PFSK-1 (cell line): ENCODE measurements around the gene ABCC9.

ENCODE experiments used
- POLR2AphosphoS5 ChIP-seq: IDR thresholded peaks from 2 replicates; pipeline ENCODE4 v1.6.1; 2012; ENCODE audit warnings: low read depth, mild to moderate bottlenecking, control low read depth, low read length, moderate library complexity
- TAF1 ChIP-seq: IDR thresholded peaks from 2 replicates; pipeline ENCODE4 v1.6.1; 2012; ENCODE audit warnings: low read length, control low read depth, borderline replicate concordance; ENCODE audit not compliant: insufficient read depth
- TF ChIP-seq, protein P1 (sequence below), 2 experiments: IDR thresholded peaks; 2 replicates each; pipeline versions ENCODE4 v1.6.1 to v1.8.0; 2011 to 2012; ENCODE audit warnings: low read depth in 2 of 2, low read length in 2 of 2, control low read depth in 1 of 2, inconsistent platforms in 1 of 2, mild to moderate bottlenecking in 1 of 2, moderate library complexity in 1 of 2; ENCODE audit not compliant: insufficient read depth in 1 of 2

DNA sequence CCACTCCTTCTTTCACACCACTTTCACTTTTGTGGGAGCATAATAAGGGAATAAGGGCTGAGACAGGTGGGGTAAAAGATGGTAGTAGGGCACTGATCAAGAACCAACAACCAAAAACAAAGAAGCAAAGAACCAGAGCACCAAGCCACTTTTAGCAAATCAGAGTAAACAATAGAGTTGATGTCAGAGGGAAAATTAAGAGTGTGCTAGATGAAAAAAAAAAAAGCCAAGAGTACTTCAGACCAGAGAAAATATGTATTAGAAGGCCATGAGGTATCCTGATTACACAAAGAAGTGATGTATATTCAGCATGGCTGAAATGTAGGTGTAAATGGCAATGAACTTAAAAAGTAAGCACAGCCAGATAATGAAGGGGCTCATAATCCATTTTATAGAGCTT lies 75.4 kb downstream of the ABCC9 start:
- TF ChIP-seq, protein P1, sequence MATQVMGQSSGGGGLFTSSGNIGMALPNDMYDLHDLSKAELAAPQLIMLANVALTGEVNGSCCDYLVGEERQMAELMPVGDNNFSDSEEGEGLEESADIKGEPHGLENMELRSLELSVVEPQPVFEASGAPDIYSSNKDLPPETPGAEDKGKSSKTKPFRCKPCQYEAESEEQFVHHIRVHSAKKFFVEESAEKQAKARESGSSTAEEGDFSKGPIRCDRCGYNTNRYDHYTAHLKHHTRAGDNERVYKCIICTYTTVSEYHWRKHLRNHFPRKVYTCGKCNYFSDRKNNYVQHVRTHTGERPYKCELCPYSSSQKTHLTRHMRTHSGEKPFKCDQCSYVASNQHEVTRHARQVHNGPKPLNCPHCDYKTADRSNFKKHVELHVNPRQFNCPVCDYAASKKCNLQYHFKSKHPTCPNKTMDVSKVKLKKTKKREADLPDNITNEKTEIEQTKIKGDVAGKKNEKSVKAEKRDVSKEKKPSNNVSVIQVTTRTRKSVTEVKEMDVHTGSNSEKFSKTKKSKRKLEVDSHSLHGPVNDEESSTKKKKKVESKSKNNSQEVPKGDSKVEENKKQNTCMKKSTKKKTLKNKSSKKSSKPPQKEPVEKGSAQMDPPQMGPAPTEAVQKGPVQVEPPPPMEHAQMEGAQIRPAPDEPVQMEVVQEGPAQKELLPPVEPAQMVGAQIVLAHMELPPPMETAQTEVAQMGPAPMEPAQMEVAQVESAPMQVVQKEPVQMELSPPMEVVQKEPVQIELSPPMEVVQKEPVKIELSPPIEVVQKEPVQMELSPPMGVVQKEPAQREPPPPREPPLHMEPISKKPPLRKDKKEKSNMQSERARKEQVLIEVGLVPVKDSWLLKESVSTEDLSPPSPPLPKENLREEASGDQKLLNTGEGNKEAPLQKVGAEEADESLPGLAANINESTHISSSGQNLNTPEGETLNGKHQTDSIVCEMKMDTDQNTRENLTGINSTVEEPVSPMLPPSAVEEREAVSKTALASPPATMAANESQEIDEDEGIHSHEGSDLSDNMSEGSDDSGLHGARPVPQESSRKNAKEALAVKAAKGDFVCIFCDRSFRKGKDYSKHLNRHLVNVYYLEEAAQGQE (IDR thresholded peaks at IDR 0.05; ENCODE audit: insufficient read depth in 1 of 2, low read depth in 2 of 2, low read length in 2 of 2), result no peak
- no peak for TF ChIP-seq TAF1
- TF ChIP-seq POLR2AphosphoS5, result no peak
